Measurements from ENCODE around the gene HSPB6.

GRCh38 chr19:35777086-35777841 lies 20.4 kb upstream of the HSPB6 start:
- TF ChIP-seq CTCF (IDR thresholded peaks at IDR 0.05) (no peak), POLR2A (IDR thresholded peaks at IDR 0.05) (no peak)

All from esophagus squamous epithelium (tissue), 4 donors.